ENCODE measurements around the gene STAT5B. TPM values are rescaled to one million over a fixed set of nuclear protein-coding genes. Genes with fewer than 3 reads are reported as not detected.
A peak's percentile ranks its signal among the peaks of the same experiment; 100 is the strongest.

Gene STAT5B
- total and polyA plus RNA-seq, 2 of the 13 experiments (the other 11 are each of a cell fraction or from before 2014, with no cell fraction given) = 21.0 to 42.8 TPM

- TF ChIP-seq, protein P1, sequence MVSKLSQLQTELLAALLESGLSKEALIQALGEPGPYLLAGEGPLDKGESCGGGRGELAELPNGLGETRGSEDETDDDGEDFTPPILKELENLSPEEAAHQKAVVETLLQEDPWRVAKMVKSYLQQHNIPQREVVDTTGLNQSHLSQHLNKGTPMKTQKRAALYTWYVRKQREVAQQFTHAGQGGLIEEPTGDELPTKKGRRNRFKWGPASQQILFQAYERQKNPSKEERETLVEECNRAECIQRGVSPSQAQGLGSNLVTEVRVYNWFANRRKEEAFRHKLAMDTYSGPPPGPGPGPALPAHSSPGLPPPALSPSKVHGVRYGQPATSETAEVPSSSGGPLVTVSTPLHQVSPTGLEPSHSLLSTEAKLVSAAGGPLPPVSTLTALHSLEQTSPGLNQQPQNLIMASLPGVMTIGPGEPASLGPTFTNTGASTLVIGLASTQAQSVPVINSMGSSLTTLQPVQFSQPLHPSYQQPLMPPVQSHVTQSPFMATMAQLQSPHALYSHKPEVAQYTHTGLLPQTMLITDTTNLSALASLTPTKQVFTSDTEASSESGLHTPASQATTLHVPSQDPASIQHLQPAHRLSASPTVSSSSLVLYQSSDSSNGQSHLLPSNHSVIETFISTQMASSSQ (IDR thresholded peaks at IDR 0.05; ENCODE audit: low read depth) = no peak
- TF ChIP-seq, protein P1 (CRISPR knock-in tag; IDR thresholded peaks at IDR 0.05; ENCODE audit: borderline replicate concordance) = peak; percentile 65; the same call in 1 of the 2 replicates
- TF ChIP-seq CCDC6 (CRISPR knock-in tag; IDR thresholded peaks at IDR 0.05) (peak; percentile 21; the same call in 1 of the 2 replicates), CREM (IDR thresholded peaks at IDR 0.05) (no peak), CREM (CRISPR knock-in tag; IDR thresholded peaks at IDR 0.05) (no peak), ATAD3A (CRISPR knock-in tag; IDR thresholded peaks at IDR 0.05) (0 out of 2 replicates have a peak, but pooled peaks have one; percentile 69), FOXK1 (CRISPR knock-in tag; IDR thresholded peaks at IDR 0.05; ENCODE audit: borderline replicate concordance, low read depth) (no peak; the same call in 1 of the 2 replicates), ZNF841 (CRISPR knock-in tag; IDR thresholded peaks at IDR 0.05; ENCODE audit: borderline replicate concordance) (0 out of 2 replicates have a peak, but pooled peaks have one; percentile 84), MAFG (CRISPR knock-in tag; IDR thresholded peaks at IDR 0.05) (no peak), ZUFSP (CRISPR knock-in tag; IDR thresholded peaks at IDR 0.05; ENCODE audit: borderline replicate concordance) (no peak), ZSCAN30 (CRISPR knock-in tag; IDR thresholded peaks at IDR 0.05) (no peak), CCAR2 (optimal IDR thresholded peaks at IDR 0.05; ENCODE audit: low read depth, low read length) (no peak)
- TF ChIP-seq, protein P2, sequence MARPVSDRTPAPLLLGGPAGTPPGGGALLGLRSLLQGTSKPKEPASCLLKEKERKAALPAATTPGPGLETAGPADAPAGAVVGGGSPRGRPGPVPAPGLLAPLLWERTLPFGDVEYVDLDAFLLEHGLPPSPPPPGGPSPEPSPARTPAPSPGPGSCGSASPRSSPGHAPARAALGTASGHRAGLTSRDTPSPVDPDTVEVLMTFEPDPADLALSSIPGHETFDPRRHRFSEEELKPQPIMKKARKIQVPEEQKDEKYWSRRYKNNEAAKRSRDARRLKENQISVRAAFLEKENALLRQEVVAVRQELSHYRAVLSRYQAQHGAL (CRISPR knock-in tag; IDR thresholded peaks at IDR 0.05; ENCODE audit: not compliant biosample characterization) = peak; percentile 37
- TF ChIP-seq, protein P3, sequence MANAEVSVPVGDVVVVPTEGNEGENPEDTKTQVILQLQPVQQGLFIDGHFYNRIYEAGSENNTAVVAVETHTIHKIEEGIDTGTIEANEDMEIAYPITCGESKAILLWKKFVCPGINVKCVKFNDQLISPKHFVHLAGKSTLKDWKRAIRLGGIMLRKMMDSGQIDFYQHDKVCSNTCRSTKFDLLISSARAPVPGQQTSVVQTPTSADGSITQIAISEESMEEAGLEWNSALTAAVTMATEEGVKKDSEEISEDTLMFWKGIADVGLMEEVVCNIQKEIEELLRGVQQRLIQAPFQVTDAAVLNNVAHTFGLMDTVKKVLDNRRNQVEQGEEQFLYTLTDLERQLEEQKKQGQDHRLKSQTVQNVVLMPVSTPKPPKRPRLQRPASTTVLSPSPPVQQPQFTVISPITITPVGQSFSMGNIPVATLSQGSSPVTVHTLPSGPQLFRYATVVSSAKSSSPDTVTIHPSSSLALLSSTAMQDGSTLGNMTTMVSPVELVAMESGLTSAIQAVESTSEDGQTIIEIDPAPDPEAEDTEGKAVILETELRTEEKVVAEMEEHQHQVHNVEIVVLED (CRISPR knock-in tag; IDR thresholded peaks at IDR 0.05; ENCODE audit: borderline replicate concordance) = peak; percentile 64
- TF ChIP-seq, protein P4, sequence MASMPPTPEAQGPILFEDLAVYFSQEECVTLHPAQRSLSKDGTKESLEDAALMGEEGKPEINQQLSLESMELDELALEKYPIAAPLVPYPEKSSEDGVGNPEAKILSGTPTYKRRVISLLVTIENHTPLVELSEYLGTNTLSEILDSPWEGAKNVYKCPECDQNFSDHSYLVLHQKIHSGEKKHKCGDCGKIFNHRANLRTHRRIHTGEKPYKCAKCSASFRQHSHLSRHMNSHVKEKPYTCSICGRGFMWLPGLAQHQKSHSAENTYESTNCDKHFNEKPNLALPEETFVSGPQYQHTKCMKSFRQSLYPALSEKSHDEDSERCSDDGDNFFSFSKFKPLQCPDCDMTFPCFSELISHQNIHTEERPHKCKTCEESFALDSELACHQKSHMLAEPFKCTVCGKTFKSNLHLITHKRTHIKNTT (CRISPR knock-in tag; IDR thresholded peaks at IDR 0.05) = no peak; the same call in 1 of the 2 replicates
- TF ChIP-seq, protein P5, sequence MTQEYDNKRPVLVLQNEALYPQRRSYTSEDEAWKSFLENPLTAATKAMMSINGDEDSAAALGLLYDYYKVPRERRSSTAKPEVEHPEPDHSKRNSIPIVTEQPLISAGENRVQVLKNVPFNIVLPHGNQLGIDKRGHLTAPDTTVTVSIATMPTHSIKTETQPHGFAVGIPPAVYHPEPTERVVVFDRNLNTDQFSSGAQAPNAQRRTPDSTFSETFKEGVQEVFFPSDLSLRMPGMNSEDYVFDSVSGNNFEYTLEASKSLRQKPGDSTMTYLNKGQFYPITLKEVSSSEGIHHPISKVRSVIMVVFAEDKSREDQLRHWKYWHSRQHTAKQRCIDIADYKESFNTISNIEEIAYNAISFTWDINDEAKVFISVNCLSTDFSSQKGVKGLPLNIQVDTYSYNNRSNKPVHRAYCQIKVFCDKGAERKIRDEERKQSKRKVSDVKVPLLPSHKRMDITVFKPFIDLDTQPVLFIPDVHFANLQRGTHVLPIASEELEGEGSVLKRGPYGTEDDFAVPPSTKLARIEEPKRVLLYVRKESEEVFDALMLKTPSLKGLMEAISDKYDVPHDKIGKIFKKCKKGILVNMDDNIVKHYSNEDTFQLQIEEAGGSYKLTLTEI (CRISPR knock-in tag; conservative IDR thresholded peaks at IDR 0.05) = no peak
These were observed 92.2 kb downstream of the STAT5B start (continued) for GRCh38 chr17:42183741-42184711.
